ENCODE results near the gene OR1D5.
"Not testable (repeated sequence)": the region's sequence is repeated elsewhere in the genome, so short reads cannot be mapped to it uniquely, and the experiment has no call there.

OR1D5 gene

GRCh38 chr17:3063507-3063906, at the start of gene OR1D5:
OR1D5 (minus strand) TSS chr17:3063607; CDS start chr17:3063607, 0 bp downstream.
- not testable (repeated sequence) for DNase-seq (ENCODE audit: low read depth)

- DNase-seq (ENCODE audit: low read depth) = no peak
Observed at GRCh38 chr17:3104322-3104721, 40.9 kb upstream of the OR1D5 start, which contains the start of gene OR1D2. OR1D2 (minus strand) TSS chr17:3104422; CDS start chr17:3092996, 11,426 bp downstream.

- not testable (repeated sequence) for DNase-seq (ENCODE audit: low read depth)
Observed at GRCh38 chr17:3073850-3074249, 10.4 kb upstream of the OR1D5 start.

GRCh38 chr17:3065192-3065591, 1.8 kb upstream of the OR1D5 start:
- DNase-seq (ENCODE audit: low read depth) = not testable (repeated sequence)

GRCh38 chr17:3062824-3063377, 506 bp downstream of the OR1D5 start:
- not testable (repeated sequence) for DNase-seq (ENCODE audit: low read depth)

GRCh38 chr17:3054868-3055267, 8.5 kb downstream of the OR1D5 start:
- not testable (repeated sequence) for DNase-seq (ENCODE audit: low read depth)

- no peak for DNase-seq (ENCODE audit: low read depth)
Observed at GRCh38 chr17:3049705-3050295, 13.6 kb downstream of the OR1D5 start.

- DNase-seq (ENCODE audit: low read depth) = peak; percentile 98
Observed at GRCh38 chr17:3048727-3049471, 14.5 kb downstream of the OR1D5 start.

GRCh38 chr17:3046753-3047152, 16.7 kb downstream of the OR1D5 start:
- DNase-seq (ENCODE audit: low read depth) = no peak

GRCh38 chr17:3043737-3044365, 19.6 kb downstream of the OR1D5 start:
- DNase-seq (ENCODE audit: low read depth) = no peak

GRCh38 chr17:3040882-3041281, 22.5 kb downstream of the OR1D5 start:
- no peak for DNase-seq (ENCODE audit: low read depth)

- no peak for DNase-seq (ENCODE audit: low read depth)
Observed at GRCh38 chr17:3039736-3040135, 23.7 kb downstream of the OR1D5 start.

- DNase-seq (ENCODE audit: low read depth) = no peak
Observed at GRCh38 chr17:3038941-3039340, 24.5 kb downstream of the OR1D5 start.

GRCh38 chr17:3037259-3037658, 26.1 kb downstream of the OR1D5 start:
- DNase-seq (ENCODE audit: low read depth) = no peak

GRCh38 chr17:3036800-3037199, 26.6 kb downstream of the OR1D5 start:
- no peak for DNase-seq (ENCODE audit: low read depth)

- no peak for DNase-seq (ENCODE audit: low read depth)
Observed at GRCh38 chr17:3035968-3036280, 27.5 kb downstream of the OR1D5 start.

GRCh38 chr17:3035256-3035967, 28.0 kb downstream of the OR1D5 start:
- DNase-seq (ENCODE audit: low read depth) = no peak

- DNase-seq (ENCODE audit: low read depth) = no peak
Observed at GRCh38 chr17:3034578-3034920, 28.9 kb downstream of the OR1D5 start.

GRCh38 chr17:3033741-3034577, 29.4 kb downstream of the OR1D5 start:
- DNase-seq (ENCODE audit: low read depth) = no peak

GRCh38 chr17:3033248-3033640, 30.2 kb downstream of the OR1D5 start:
- DNase-seq (ENCODE audit: low read depth) = no peak

Data from fibroblast of gingiva (primary cell).